Testis (tissue), 3 donors: Measurements from ENCODE around the gene ADSS1. TPM values are rescaled to one million over a fixed set of nuclear protein-coding genes. Genes with fewer than 3 reads are reported as not detected.

Experiments
- DNase-seq: peaks from one replicate; pipeline ENCODE4 v3.0.0-alpha.2; 2019
- H3K27ac ChIP-seq, 2 donors: fragments of 200-600 bp; sonication (generic); one replicate each; pipeline ENCODE4 v1.5.1; 2019
- H3K27me3 ChIP-seq: fragments of 200-600 bp; sonication (generic); one replicate; pipeline ENCODE4 v1.5.1; 2019
- H3K36me3 ChIP-seq: fragments of 200-600 bp; sonication (generic); one replicate; pipeline ENCODE4 v1.5.1; 2017; ENCODE audit warnings: low read depth; ENCODE audit errors: missing control alignments
- H3K4me1 ChIP-seq: fragments of 200-600 bp; sonication (generic); one replicate; pipeline ENCODE4 v1.5.1; 2019
- H3K4me3 ChIP-seq, 2 donors: fragments of 200-600 bp; sonication (generic); one replicate each; pipeline ENCODE4 v1.5.1; 2017 to 2019
- H3K9me3 ChIP-seq: fragments of 200-600 bp; sonication (generic); one replicate; pipeline ENCODE4 v1.5.1; 2017
- CTCF ChIP-seq, 3 experiments: fragments of 450-650 bp in 2 of 3; fragments of 200-600 bp in 1 of 3; sonication (generic) in 1 of 3; IDR thresholded peaks; one replicate each; pipeline ENCODE4 v1.5.1; 2016 to 2019; ENCODE audit warnings: antibody characterized with exemption in 3 of 3, mild to moderate bottlenecking in 2 of 3, moderate library complexity in 1 of 3
- POLR2A ChIP-seq: fragments of 450-650 bp; IDR thresholded peaks from one replicate; pipeline ENCODE4 v1.6.1; 2017; ENCODE audit warnings: antibody characterized with exemption, mild to moderate bottlenecking, moderate library complexity
- WGBS, 2 donors: methylation state at CpG; one replicate each; pipeline ENCODE4 v1.1.5; 2018; 5-methylcytosine and 5-hydroxymethylcytosine counted together
- intact Hi-C: fragments of 100-400 bp; cut with DNase I; formaldehyde crosslinking; loops from one replicate; pipeline ENCODE4 v1.15.1; 2023; ENCODE audit warnings: low total_unique reads
- polyA plus RNA-seq: library from polyadenylated mRNA; stranded (reverse); fragments of 350-450 nt; fragmentation: Illumina TruSeq; extraction: RNeasy Lipid Tissue Mini Kit (QIAGEN cat#74804); gene quantifications from one replicate; pipeline ENCODE4 v1.2.3, GENCODE V29; 2014; ENCODE audit warnings: low read depth, low replicate concordance; ENCODE audit not compliant: insufficient read depth
- total RNA-seq, 2 donors: library from RNA; depleted of rRNA; stranded (reverse); fragments of >200 nt; gene quantifications; one replicate each; pipeline ENCODE4 v1.2.3, GENCODE V29; 2016

Gene ADSS1
- total and polyA plus RNA-seq, 3 donors from 2014 or later: 48.7 to 79.6 (median 79.4) TPM

- no peak for DNase-seq
- Histone ChIP-seq H3K4me1 (peaks cover 54% of the 10 kb centered on the region), H3K36me3 (no peaks in the 10 kb centered on the region), H3K4me3 (no peak overlapping the region), H3K9me3 (no peaks in the 10 kb centered on the region), H3K27me3 (no peaks in the 10 kb centered on the region), H3K27ac (no peak overlapping the region)
- TF ChIP-seq POLR2A (no peak), CTCF (IDR thresholded peaks at IDR 0.05) (no peak)
- WGBS, 2 donors: 78 to 88% methylated on average over 5 to 14 of the region's 14 CpGs
- intact Hi-C loops: no loop called here
Measured at GRCh38 chr14:104788161-104788818, 64.3 kb downstream of the ADSS1 start.

DNA sequence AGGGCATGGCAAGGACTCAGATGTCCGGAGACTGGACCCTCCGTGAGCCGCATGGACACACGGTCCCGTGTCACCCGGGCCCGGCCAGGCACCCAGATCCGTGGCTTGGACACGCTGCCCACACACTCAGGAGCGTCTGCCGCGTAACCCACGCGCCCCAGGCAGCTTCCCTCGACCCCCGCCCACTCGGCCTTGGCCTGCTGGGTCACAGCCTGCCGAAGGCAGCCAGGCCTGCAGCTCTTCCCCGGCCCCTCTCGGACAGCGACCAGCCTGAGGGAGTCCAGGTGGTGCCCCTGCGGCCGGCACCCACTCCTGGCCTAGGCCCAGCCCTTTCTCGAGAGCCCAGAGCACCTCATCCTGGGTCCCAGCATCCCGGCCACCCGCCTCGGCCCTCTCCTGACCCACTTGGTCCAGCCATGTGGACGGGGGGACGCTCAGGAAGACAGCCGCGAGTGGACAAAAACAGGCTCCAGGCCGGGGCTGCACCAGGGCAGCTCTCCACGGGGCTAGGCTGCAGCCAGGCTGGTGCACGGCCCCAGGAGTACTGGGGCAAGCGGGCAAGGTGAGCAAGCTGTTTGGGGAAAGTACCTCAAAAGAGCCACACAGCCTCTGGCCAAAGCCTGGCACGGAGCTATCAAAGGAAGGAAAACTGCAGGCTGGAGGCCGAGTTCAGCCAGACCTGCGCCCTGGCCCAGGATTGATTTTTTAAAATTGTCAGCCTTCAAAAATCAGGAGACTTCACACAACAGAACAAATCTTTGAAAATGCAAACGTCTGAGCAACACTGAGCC lies 65.0 kb downstream of the ADSS1 start:
- 57 to 68% methylated on average over 5 to 24 of the region's 39 CpGs for WGBS, 2 donors
- H3K4me3 ChIP-seq: no peak overlapping the region
- TF ChIP-seq POLR2A (no peak), CTCF (IDR thresholded peaks at IDR 0.05) (no peak)
- no peak for DNase-seq
- no peaks in the 10 kb centered on the region for H3K9me3 ChIP-seq
- no peak overlapping the region for H3K27ac ChIP-seq
- peaks cover 60% of the 10 kb centered on the region for H3K4me1 ChIP-seq
- no peaks in the 10 kb centered on the region for H3K27me3 ChIP-seq
- intact Hi-C loops: no loop called here
- H3K36me3 ChIP-seq: no peaks in the 10 kb centered on the region

GRCh38 chr14:104789752-104790743 lies 66.0 kb downstream of the ADSS1 start:
- no peaks in the 10 kb centered on the region for H3K27me3 ChIP-seq
- TF ChIP-seq CTCF (IDR thresholded peaks at IDR 0.05) (no peak), POLR2A (no peak)
- no peak overlapping the region for H3K4me3 ChIP-seq
- no peaks in the 10 kb centered on the region for H3K36me3 ChIP-seq
- intact Hi-C loops: no loop called here
- peaks cover 67% of the 10 kb centered on the region for H3K4me1 ChIP-seq
- no peaks in the 10 kb centered on the region for H3K9me3 ChIP-seq
- H3K27ac ChIP-seq: no peak overlapping the region
- 93% methylated on average over 18 to 31 of the region's 31 CpGs for WGBS, 2 donors
- no peak for DNase-seq

DNA sequence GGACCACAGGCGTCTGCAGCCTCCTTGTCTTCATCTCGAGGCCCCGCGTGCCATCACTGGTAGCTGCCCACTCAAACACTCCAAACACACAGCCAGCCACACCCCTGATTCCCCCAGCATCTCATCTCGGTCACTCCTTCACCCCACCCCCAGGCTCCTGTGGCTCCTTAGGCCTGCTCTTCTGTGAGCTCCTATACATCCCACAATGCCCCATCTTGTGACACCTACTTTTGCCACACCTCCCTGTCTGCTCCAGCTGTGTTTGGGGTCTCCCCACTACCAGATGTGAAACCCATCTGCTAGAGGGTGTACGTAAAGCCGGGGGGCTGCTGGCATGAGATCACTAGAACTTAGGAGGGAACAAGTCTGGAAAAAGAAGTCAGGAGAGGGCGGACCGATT lies 67.4 kb downstream of the ADSS1 start:
- H3K4me1 ChIP-seq: peaks cover 65% of the 10 kb centered on the region
- H3K9me3 ChIP-seq: no peaks in the 10 kb centered on the region
- no peaks in the 10 kb centered on the region for H3K27me3 ChIP-seq
- TF ChIP-seq POLR2A: no peak
- no peak for TF ChIP-seq CTCF (IDR thresholded peaks at IDR 0.05)
- no peak overlapping the region for H3K4me3 ChIP-seq
- H3K27ac ChIP-seq: no peak overlapping the region
- intact Hi-C loops: no loop called here
- no peaks in the 10 kb centered on the region for H3K36me3 ChIP-seq
- no peak for DNase-seq
- WGBS, 2 donors: 87% methylated on average over 9 of the region's 9 CpGs
